Right ventricle myocardium superior (tissue), 1 donor: ENCODE results near the gene PLPP7. TPM values are rescaled to one million over a fixed set of nuclear protein-coding genes. Genes with fewer than 3 reads are reported as not detected.
"Not testable (repeated sequence)": the region's sequence is repeated elsewhere in the genome, so short reads cannot be mapped to it uniquely, and the experiment has no call there.

Experiments
- ATAC-seq: fragments of 200-7000 bp; cut with Tn5 transposase; one replicate; pipeline ENCODE4 v1.9.1; 2020; ENCODE audit warnings: mild to moderate bottlenecking; ENCODE audit not compliant: poor library complexity
- DNase-seq: peaks from one replicate; pipeline ENCODE4 v3.0.0-alpha.2; 2020
- intact Hi-C: fragments of 100-400 bp; cut with DNase I; formaldehyde crosslinking; loops from one replicate; pipeline ENCODE4 v1.11.2; 2022
- long read RNA-seq: library from polyadenylated mRNA; unstranded; transcript quantifications from one replicate; pipeline ENCODE4 v2.0.0, GENCODE V29; 2021
- total RNA-seq: library from RNA; stranded (reverse); fragmentation: NEBNext Ultra II Directional; extraction: Animal tissue kit (Norgen Biotek cat#: 25700); gene quantifications from one replicate; pipeline ENCODE4 v1.2.1, GENCODE V29; 2021
- donor health status: DM: no; HTN: yes; CAD: no; lungs with severe emphysema.

PLPP7 gene
- 115 TPM for total RNA-seq
- long read RNA-seq, transcript PLPP7-202 (2 exons, 2,095 nt) = major isoform, 338 of 367 reads
- long read RNA-seq, partial matches to known transcripts = 24 of 367 reads
- long read RNA-seq, other reads (novel, unspliced or antisense) = 4 of 367 reads

GRCh38 chr9:131289301-131290035 is at the start of gene PLPP7:
Gene PLPP7 (plus strand): TSS chr9:131289723. CDS start chr9:131289998, 275 bp downstream.
- ATAC-seq (peak; percentile 88), DNase-seq (peak; percentile 93)
- intact Hi-C loops = loop anchor here (5.0 kb wide), 1 partner anchor 43 kb away; no protein-coding TSS in a partner anchor

DNA sequence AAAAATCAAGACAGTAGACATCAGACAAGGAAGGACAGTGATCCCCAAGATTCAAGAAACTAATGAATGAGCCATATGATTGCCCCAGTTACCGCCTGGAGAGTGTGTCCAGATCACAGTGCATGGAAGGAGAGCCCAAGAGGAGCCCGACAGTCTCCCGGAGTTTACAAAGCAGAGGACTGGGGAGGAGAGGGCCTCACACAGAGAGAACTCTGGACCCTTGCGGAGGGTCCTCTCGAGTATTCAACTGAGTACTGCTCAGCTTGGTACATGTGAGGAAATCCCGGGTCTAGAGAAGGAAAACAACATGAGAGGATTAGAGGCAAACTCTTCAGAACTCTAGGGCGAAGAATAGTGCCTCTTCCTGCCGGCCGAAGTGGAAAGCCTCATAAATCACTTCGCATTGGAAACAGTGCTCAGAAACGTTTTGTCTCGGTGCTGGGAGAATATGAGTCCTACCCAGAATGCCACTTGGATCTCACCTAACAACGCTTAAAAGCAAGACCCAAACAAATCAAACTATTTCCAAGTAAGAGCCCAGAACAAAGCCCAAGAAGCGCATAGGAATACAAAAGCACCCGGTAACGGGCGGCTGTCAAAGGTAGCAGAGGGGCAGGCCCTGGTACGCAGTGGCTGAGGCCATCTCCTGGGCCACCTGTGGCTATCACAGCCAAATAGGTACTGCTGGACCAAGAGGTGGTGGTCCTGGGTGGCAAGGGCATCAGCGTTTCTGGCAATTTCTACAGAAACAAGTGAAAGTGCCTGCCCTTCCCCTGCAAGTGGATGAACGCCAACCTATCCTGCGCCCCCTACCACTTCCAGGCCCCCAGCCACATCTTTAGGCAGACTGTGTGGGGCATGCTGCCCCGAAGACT is 49.2 kb upstream of the PLPP7 start:
- intact Hi-C loops = no loop called here
- ATAC-seq = no peak
- DNase-seq = no peak

DNA sequence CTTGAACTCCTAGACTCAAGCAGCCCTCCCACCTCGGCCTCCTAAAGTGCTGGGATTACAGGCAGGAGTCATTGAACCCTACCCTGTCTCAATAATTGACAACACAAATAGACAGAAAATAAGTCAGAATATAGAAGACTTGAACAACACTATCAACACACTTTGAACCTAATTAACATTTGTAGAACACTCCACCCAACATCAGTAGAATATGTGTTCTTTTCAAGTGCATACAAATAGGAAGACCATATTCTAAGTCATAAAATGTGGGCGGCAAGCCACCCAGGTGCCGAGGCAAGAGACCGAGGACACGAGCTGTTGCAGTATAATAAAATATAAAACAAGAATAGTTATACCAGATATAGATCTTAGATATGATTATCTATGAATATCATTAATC is 45.2 kb upstream of the PLPP7 start:
- ATAC-seq, DNase-seq, intact Hi-C loops: not testable (repeated sequence)

DNA sequence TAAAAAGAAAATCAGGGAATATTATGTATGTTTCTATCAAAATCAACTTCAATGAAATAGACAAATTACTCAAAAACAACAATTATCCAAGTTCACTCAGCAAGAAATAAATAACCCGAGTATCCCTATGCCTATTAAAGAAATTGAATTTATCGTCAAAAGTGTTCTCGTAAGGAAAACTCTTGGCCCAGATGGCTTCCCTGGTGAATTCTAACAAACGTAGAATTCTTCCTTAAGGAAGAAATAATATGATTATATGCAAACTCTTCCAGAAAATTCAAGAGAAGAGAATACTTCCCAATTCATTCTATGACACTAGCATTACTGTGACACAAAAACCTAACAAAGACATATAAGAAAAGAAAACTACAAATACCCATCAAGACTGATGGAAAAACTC is 42.9 kb upstream of the PLPP7 start:
- intact Hi-C loops = no loop called here
- no peak for DNase-seq
- ATAC-seq = no peak

DNA sequence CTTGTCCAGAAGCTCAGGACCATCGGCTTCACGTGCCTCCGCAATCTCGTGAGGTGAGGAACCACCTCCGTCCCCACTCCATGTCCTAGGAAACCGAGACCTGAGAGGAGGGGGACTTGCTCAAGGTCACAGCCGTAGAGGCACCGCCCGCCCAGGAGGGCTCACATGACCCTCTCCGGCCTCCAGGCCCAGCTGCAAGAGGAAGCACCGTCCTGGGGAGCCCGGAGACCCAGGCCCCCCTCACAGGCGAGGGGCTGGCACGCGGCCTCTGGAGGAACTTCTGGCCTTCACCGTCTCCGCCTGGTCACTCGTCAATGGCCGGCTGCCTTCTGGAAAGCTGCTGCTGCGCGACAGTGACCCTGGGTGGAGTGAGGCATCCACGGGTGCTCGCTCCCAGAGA is 37.4 kb upstream of the PLPP7 start:
- ATAC-seq = no peak
- peak; percentile 57 for DNase-seq
- intact Hi-C loops = no loop called here

DNA sequence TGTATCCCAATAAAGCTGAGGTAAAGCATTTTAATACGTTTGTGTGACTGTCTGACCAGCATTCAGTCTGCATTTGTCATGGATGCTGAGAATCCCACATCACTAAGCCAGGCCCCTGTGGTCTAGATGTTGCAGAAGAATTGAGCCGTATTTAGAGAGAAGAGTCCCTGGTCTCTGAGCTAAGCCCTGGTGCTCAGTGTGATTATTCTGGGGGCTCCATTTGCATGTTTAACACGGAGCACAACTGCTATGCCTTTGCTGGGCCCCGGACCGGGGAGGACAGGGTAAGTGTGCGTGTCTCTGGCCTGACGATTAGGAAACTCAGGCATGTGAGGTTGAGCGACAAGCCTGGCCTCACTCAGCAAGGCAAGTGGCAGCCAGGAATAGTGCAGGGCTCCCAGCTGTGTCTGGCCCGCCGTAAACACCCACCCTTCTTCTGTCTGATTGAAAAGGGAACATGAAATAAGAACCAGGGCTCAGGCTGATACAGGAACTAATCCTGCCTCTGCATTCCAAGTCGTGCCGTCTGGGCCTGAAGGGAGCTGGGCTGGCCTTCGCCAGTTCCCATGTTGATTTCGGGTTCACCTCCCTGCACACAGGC is 35.5 kb upstream of the PLPP7 start:
- intact Hi-C loops = no loop called here
- ATAC-seq (peak; percentile 77), DNase-seq (peak; percentile 83)

- DNase-seq (peak; percentile 24), ATAC-seq (no peak)
- intact Hi-C loops = no loop called here
Observed at GRCh38 chr9:131254626-131255025, 34.9 kb upstream of the PLPP7 start.

- peak; percentile 21 for DNase-seq
- ATAC-seq = no peak
- intact Hi-C loops = no loop called here
Observed at GRCh38 chr9:131255676-131256197, 33.8 kb upstream of the PLPP7 start.

DNA sequence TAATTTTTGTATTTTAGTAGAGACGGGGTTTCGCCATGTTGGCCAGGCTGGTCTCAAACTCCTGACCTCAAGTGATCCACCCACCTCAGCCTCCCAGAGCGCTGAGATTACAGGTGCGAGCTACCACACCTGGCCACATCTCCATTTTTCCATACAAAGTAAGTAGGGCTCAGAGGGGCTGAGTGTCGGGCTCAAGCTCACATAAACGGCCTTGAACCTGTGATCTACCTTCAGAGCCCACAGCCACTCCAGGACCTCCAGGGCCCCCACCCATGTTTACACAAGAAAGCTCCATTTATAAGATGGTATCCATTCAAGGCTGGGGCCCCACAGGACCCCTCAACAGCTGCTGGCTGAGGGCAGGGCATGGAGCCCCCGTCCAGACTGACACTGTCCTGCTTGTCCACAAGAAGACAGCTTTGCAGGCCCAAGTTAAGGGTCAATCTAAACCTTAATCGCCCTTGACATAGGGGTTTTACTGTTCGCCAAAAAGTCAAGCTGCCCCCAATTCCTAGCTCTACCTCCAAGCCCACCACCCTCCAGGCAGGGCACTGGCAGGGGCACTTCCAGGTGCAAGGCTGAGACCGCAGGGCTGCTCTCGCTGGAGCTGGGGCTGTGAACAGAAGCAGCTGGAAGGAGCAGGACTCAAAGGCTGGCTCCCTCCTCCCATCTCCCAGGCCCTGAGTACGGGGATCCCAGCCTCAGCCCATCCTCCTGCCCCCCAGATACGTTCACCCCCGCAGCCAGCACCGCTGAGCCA is 32.1 kb upstream of the PLPP7 start:
- intact Hi-C loops = no loop called here
- no peak for DNase-seq
- ATAC-seq = no peak

- intact Hi-C loops = no loop called here
- peak; percentile 11 for ATAC-seq
- peak; percentile 89 for DNase-seq
Observed at GRCh38 chr9:131258186-131258585, 31.3 kb upstream of the PLPP7 start.

DNA sequence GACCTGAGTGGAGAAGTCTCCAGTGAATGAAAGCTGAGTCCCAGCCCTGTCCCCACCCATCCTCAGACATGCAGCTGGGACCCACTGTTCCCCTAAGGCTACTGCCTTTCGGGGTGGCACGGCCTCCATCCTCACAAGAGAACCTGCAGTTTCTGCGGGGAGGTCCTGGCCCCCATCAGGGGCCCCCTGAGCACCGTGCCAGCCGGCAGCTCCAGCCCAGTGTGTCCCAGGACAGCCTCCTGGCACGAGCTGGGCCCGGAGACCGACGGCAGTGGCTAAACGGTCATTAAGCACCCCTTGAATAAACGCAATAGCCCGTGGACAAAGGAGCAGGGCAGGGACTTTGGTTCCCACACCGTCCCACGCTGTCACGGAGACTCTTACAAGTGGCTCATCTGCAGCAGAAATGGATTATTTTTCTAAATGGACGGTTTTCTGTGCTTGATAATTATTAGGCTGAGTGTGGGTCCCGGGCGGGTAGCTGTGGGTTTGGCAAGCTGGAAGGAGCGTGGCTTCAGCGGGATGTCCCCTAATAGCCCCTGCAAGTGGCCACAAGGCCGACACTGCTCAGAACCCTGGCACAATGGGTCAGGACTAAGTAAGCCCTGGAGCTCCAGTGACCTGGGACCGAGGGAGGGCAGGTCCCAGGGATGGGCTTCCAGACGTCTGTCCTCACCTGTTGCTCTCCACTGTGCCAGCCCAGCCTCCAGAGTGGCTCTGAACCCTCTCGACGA is 30.7 kb upstream of the PLPP7 start:
- intact Hi-C loops = no loop called here
- ATAC-seq (no peak), DNase-seq (no peak)

DNA sequence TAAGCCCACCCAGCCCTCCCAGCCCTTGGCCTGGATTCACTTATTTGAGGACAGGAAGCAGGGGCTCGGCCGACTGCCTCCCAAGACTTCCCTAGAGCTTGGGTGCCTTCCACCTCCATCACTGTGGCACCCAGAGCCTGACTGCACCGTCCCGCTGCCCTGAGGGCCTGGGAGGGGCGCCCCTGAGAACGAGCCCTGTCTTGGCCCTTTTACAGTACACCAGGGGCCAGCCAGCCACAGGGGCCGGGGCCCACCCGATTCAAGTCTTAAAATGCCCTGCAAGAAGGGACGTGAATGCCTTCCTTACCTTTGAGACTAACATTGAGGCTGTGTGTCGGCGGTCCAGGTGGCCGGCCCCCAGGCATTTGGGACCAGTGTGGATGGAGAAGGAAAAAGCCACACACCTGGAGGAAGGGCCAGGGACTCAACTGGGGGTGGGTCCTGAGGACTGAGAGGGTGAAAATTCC is 30.1 kb upstream of the PLPP7 start:
- DNase-seq = no peak
- intact Hi-C loops = no loop called here

GRCh38 chr9:131259916-131260597 is 29.5 kb upstream of the PLPP7 start:
- intact Hi-C loops = no loop called here
- ATAC-seq (no peak), DNase-seq (no peak)

More for the DNA sequence above, 30.1 kb upstream of the PLPP7 start:
- ATAC-seq = no peak

DNA sequence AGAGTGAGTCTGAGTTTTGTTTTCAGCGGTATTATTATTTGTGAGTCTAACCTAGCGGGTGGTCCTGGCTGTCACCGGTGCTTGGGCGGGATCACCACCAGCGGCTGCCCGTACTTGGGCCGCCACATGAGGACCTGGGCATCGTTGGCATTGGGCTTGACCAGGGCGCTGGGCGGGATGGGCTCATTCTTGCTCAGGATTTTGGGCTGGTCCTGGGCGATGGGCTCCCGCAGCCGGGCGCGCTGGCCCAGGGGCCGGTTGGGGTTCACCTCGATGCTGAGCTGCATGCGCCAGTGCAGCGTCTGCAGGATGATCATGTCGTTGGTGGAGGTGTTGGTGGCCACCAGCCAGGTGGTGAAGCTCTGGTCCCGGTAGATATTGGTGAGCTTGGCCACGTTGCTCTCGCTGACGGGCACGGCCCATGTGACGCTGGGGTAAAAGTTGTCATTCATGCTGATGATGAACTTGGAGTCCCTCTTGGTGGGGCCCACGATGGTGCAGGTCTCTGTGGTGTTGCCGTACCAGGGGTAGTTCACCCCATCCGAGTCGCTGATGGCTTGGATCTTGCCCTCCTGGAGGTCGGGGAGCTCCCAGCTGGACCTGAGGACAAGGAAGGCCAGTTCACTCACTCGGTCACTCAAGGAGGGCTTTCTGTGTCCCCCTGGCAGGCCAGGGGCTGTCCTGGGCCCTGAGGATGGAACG is 28.6 kb upstream of the PLPP7 start:
- no peak for DNase-seq
- ATAC-seq = no peak
- intact Hi-C loops = no loop called here

GRCh38 chr9:131262327-131263032 is 27.0 kb upstream of the PLPP7 start:
- intact Hi-C loops = no loop called here
- ATAC-seq = no peak
- no peak for DNase-seq

DNA sequence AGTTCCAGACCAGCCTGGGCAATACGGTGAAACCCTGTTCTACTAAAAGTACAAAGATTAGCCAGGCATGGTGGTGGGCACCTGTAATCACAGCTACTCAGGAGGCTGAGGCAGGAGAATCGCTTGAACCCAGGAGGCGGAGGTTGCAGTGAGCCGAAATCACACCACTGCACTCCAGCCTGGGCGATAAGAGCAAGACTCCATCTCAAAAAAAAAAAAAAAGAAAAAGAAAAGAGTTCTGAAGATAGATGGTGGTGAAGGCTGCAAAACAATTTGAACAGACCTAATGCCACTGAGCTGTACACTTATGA is 26.5 kb upstream of the PLPP7 start:
- intact Hi-C loops, ATAC-seq, DNase-seq: not testable (repeated sequence)
